Panc1 (cell line): Measurements from ENCODE around the gene CENPT.

Experiments used
- POLR2AphosphoS5 ChIP-seq: IDR thresholded peaks from 2 replicates; pipeline ENCODE4 v1.6.1; 2012; ENCODE audit warnings: mild to moderate bottlenecking, low read depth, low read length, moderate library complexity
- SIN3A ChIP-seq: IDR thresholded peaks from 2 replicates; pipeline ENCODE4 v1.6.1; 2012; ENCODE audit warnings: low read depth, mild to moderate bottlenecking, low read length, moderate library complexity, borderline replicate concordance; ENCODE audit not compliant: insufficient read depth
- TF ChIP-seq, protein P1 (sequence below): fragments of 450-650 bp; IDR thresholded peaks from 2 replicates; pipeline ENCODE4 v1.5.1; 2017; ENCODE audit warnings: mild to moderate bottlenecking

DNA sequence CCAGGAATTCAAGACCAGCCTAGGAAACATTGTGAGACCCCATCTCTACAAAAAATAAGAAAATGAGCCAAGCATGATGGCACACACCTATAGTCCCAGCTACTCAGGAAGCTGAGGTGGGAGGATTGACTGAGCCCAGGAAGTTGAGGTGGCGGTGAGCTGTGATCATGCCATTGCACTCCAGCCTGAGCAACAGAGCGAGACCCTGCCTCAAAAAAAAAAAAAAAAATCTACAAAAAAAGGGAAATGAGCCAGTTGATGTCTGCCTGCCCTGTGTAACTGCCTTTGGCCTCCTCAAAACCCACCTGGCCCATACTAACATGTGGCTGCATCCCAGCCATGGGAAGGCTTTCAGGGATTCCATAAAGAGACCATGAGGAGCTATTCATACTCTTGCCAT, 45.6 kb downstream of the CENPT start:
- no peak for TF ChIP-seq POLR2AphosphoS5
- TF ChIP-seq, protein P1, sequence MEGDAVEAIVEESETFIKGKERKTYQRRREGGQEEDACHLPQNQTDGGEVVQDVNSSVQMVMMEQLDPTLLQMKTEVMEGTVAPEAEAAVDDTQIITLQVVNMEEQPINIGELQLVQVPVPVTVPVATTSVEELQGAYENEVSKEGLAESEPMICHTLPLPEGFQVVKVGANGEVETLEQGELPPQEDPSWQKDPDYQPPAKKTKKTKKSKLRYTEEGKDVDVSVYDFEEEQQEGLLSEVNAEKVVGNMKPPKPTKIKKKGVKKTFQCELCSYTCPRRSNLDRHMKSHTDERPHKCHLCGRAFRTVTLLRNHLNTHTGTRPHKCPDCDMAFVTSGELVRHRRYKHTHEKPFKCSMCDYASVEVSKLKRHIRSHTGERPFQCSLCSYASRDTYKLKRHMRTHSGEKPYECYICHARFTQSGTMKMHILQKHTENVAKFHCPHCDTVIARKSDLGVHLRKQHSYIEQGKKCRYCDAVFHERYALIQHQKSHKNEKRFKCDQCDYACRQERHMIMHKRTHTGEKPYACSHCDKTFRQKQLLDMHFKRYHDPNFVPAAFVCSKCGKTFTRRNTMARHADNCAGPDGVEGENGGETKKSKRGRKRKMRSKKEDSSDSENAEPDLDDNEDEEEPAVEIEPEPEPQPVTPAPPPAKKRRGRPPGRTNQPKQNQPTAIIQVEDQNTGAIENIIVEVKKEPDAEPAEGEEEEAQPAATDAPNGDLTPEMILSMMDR: no peak
- no peak for TF ChIP-seq SIN3A
